Measurements from ENCODE around the gene MTX2.

MTX2 gene

DNA sequence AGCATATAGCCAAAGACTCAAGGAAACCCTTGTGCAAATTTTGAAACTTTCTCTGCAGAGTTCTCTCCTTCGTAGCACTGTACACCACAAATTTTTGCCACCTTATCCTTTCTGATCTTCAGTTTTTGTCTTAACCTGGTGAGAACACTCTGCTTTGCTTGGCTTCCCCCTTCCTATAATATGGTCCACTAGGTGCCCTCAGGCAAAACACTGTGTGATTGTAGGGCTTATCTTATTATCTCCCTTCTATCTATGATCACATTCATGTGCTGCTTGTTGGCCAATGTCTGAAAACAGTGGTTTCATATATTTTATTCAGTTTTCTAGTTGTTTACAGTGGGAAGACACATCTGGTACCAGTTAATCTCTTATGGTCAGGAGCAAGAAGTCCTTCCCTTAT lies 111.1 kb downstream of the MTX2 start:
- no peak for DNase-seq

DNA sequence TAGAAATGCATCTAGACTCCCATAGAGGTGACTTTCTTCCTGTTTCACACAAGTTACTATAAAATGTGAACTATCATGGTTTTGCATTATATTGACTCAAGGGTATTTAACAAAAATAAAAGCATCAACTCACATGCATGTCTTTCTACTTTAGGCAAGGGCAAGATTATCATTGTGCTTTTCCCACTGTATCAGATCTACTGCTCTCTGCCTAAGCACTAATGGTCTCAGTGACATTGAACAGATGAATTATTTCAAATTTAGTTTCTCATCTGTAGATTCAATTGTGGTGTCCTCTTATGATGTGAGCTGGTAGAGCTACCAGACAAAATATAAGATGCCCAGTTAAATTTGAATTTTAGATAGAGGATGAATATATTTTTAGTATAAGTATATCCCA lies 113.9 kb downstream of the MTX2 start:
- DNase-seq = no peak

DNA sequence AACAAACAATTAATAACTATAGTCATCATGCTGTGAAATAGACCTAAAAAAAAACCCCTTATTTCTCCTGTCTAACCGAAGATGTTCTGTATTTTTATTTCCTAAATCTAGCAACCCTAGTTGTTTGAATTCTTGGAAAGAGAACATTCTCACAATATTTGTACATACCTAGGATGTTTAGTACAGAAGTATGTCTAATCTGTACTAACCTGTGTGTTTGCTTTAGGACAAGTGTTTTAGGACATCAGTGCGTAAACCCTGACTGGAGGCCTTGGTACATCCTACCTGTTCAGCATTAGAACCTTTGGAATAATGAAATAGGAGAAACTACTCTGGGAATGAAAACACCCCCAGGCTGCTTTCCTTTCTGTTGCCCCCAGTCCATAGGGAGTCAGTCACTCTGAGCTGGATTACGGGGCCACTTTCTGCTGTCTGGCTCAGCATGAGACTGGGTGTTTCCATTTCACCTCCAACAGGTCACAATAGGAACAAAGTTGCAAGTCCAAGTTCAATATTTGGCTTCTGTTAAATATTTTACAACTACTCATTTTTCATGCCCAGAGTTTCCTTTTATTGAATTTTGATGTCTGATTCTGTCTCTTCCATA lies 114.7 kb downstream of the MTX2 start:
- DNase-seq = no peak

GRCh38 chr2:176385219-176385759 lies 116.0 kb downstream of the MTX2 start:
- no peak for DNase-seq

- DNase-seq = no peak
Observed at GRCh38 chr2:176385838-176386237, 116.6 kb downstream of the MTX2 start.
